Measurements from ENCODE around the gene MKKS.

GRCh38 chr20:10467681-10468339 is 33.8 kb upstream of the MKKS start:
- TF ChIP-seq CTCF (IDR thresholded peaks at IDR 0.05; ENCODE audit: low read depth, low read length) (no peak), POLR2A (IDR thresholded peaks at IDR 0.05; ENCODE audit: extremely low read depth, insufficient read length) (no peak), MYC (IDR thresholded peaks at IDR 0.05; ENCODE audit: low read depth, low read length) (no peak), MAX (IDR thresholded peaks at IDR 0.05; ENCODE audit: low read depth, low read length) (no peak)

Data from NB4 (cell line).